ENCODE measurements around the gene RHOF.
A peak's percentile ranks its signal among the peaks of the same experiment; 100 is the strongest.

RHOF gene

GRCh38 chr12:121783766-121784165, 9.7 kb downstream of the RHOF start:
- no peak overlapping the region for H3K4me3 ChIP-seq (ENCODE audit: low read length)
- H3K9me3 ChIP-seq (ENCODE audit: control insufficient read depth, insufficient read depth, low read length) = no peaks in the 10 kb centered on the region
- TF ChIP-seq EZH2phosphoT487 (IDR thresholded peaks at IDR 0.05; ENCODE audit: borderline replicate concordance, low read length) (no peak), CTCF (IDR thresholded peaks at IDR 0.05; ENCODE audit: low read depth, low read length, poor library complexity, severe bottlenecking) (no peak)
- H3F3A ChIP-seq (ENCODE audit: control insufficient read depth, insufficient read depth) = peaks cover 8% of the 10 kb centered on the region; the same call in 1 of the 2 replicates
- H4K20me1 ChIP-seq (ENCODE audit: control insufficient read depth, insufficient read depth, low read depth, low read length) = no peaks in the 10 kb centered on the region
- H3K27me3 ChIP-seq (ENCODE audit: control insufficient read depth, low read length) = no peaks in the 10 kb centered on the region
- peaks cover 8% of the 10 kb centered on the region; the same call in 1 of the 2 replicates for H3K36me3 ChIP-seq (ENCODE audit: control insufficient read depth, low read length)
- H3K4me2 ChIP-seq (ENCODE audit: low read length) = no peak overlapping the region
- H3K4me1 ChIP-seq (ENCODE audit: control insufficient read depth, low read length) = peaks cover 50% of the 10 kb centered on the region
- no peaks in the 10 kb centered on the region for H3K9me2 ChIP-seq (replicated peaks; ENCODE audit: control insufficient read depth, low read length)
- no peak overlapping the region for H3K27ac ChIP-seq (ENCODE audit: low read depth, low read length)
- peaks cover 6% of the 10 kb centered on the region for H3K79me2 ChIP-seq (ENCODE audit: control insufficient read depth, low read length)

GRCh38 chr12:121781998-121782979, 11.2 kb downstream of the RHOF start:
- H3K4me1 ChIP-seq (ENCODE audit: control insufficient read depth, low read length) = peaks cover 39% of the 10 kb centered on the region
- peak overlapping the region; percentile 29 for H3K4me3 ChIP-seq (ENCODE audit: low read length)
- peaks cover 8% of the 10 kb centered on the region; the same call in 1 of the 2 replicates for H3K36me3 ChIP-seq (ENCODE audit: control insufficient read depth, low read length)
- peaks cover 8% of the 10 kb centered on the region; the same call in 1 of the 2 replicates for H3F3A ChIP-seq (ENCODE audit: control insufficient read depth, insufficient read depth)
- TF ChIP-seq CTCF (IDR thresholded peaks at IDR 0.05; ENCODE audit: low read depth, low read length, poor library complexity, severe bottlenecking) (no peak), EZH2phosphoT487 (IDR thresholded peaks at IDR 0.05; ENCODE audit: borderline replicate concordance, low read length) (no peak)
- no peaks in the 10 kb centered on the region for H4K20me1 ChIP-seq (ENCODE audit: control insufficient read depth, insufficient read depth, low read depth, low read length)
- no peaks in the 10 kb centered on the region for H3K27me3 ChIP-seq (ENCODE audit: control insufficient read depth, low read length)
- peak overlapping the region; percentile 16 for H3K27ac ChIP-seq (ENCODE audit: low read depth, low read length)
- H3K9me3 ChIP-seq (ENCODE audit: control insufficient read depth, insufficient read depth, low read length) = no peaks in the 10 kb centered on the region
- no peaks in the 10 kb centered on the region for H3K9me2 ChIP-seq (replicated peaks; ENCODE audit: control insufficient read depth, low read length)
- no peaks in the 10 kb centered on the region; the same call in 1 of the 2 replicates for H3K79me2 ChIP-seq (ENCODE audit: control insufficient read depth, low read length)
- H3K4me2 ChIP-seq (ENCODE audit: low read length) = peak overlapping the region; percentile 26

GRCh38 chr12:121781484-121781997, 11.9 kb downstream of the RHOF start:
- Histone ChIP-seq H3K36me3 (ENCODE audit: control insufficient read depth, low read length) (peaks cover 5% of the 10 kb centered on the region; the same call in 1 of the 2 replicates), H3K79me2 (ENCODE audit: control insufficient read depth, low read length) (no peaks in the 10 kb centered on the region; the same call in 1 of the 2 replicates), H3K4me1 (ENCODE audit: control insufficient read depth, low read length) (peaks cover 36% of the 10 kb centered on the region), H3F3A (ENCODE audit: control insufficient read depth, insufficient read depth) (peaks cover 8% of the 10 kb centered on the region; the same call in 1 of the 2 replicates), H3K27ac (ENCODE audit: low read depth, low read length) (peak overlapping the region; percentile 16), H3K9me3 (ENCODE audit: control insufficient read depth, insufficient read depth, low read length) (no peaks in the 10 kb centered on the region), H3K4me2 (ENCODE audit: low read length) (peak overlapping the region; percentile 26), H3K9me2 (replicated peaks; ENCODE audit: control insufficient read depth, low read length) (no peaks in the 10 kb centered on the region), H4K20me1 (ENCODE audit: control insufficient read depth, insufficient read depth, low read depth, low read length) (no peaks in the 10 kb centered on the region), H3K27me3 (ENCODE audit: control insufficient read depth, low read length) (no peaks in the 10 kb centered on the region), H3K4me3 (ENCODE audit: low read length) (peak overlapping the region; percentile 29)
- TF ChIP-seq EZH2phosphoT487 (IDR thresholded peaks at IDR 0.05; ENCODE audit: borderline replicate concordance, low read length) (no peak), CTCF (IDR thresholded peaks at IDR 0.05; ENCODE audit: low read depth, low read length, poor library complexity, severe bottlenecking) (no peak)
